NB4 (cell line): ENCODE results near the gene IRF9.

Experiments
- DNase-seq: peaks from one replicate; pipeline ENCODE4 v3.0.0; 2010; ENCODE audit warnings: low read depth
- H3K4me3 ChIP-seq: one replicate; pipeline ENCODE4 v1.5.1; 2011; ENCODE audit warnings: mild to moderate bottlenecking, low read depth, low read length, moderate library complexity
- CTCF ChIP-seq: IDR thresholded peaks from one replicate; pipeline ENCODE4 v1.5.1; 2012; ENCODE audit warnings: low read depth, low read length
- MAX ChIP-seq: IDR thresholded peaks from 2 replicates; pipeline ENCODE4 v1.6.1; 2011; ENCODE audit warnings: low read depth, low read length
- MYC ChIP-seq: IDR thresholded peaks from 2 replicates; pipeline ENCODE4 v1.6.1; 2011; ENCODE audit warnings: low read depth, low read length
- POLR2A ChIP-seq: IDR thresholded peaks from 2 replicates; pipeline ENCODE4 v1.6.1; 2011; ENCODE audit warnings: mild to moderate bottlenecking; ENCODE audit not compliant: insufficient read length; ENCODE audit errors: extremely low read depth

The IRF9 gene

GRCh38 chr14:24190416-24190815 lies 29.4 kb downstream of the IRF9 start:
- H3K4me3 ChIP-seq = no peak overlapping the region

GRCh38 chr14:24192933-24193332 lies 31.9 kb downstream of the IRF9 start:
- no peak for DNase-seq
- TF ChIP-seq MYC = no peak
- TF ChIP-seq POLR2A = no peak
- no peak for TF ChIP-seq MAX
- no peak for TF ChIP-seq CTCF
- no peak overlapping the region for H3K4me3 ChIP-seq

More at GRCh38 chr14:24190416-24190815, 29.4 kb downstream of the IRF9 start:
- no peak for DNase-seq
- TF ChIP-seq MYC = no peak
- no peak for TF ChIP-seq POLR2A
- TF ChIP-seq MAX = no peak
- TF ChIP-seq CTCF = no peak

- DNase-seq = no peak
- no peak for TF ChIP-seq POLR2A
Observed at GRCh38 chr14:24194186-24194872, 33.3 kb downstream of the IRF9 start.

GRCh38 chr14:24194873-24195185 lies 33.8 kb downstream of the IRF9 start:
- DNase-seq = no peak
- no peak for TF ChIP-seq CTCF
- TF ChIP-seq POLR2A = no peak
- TF ChIP-seq MYC = no peak
- no peak for TF ChIP-seq MAX
- peak overlapping the region; percentile 89 for H3K4me3 ChIP-seq

More at GRCh38 chr14:24194186-24194872, 33.3 kb downstream of the IRF9 start:
- H3K4me3 ChIP-seq = peak overlapping the region; percentile 89

- DNase-seq = peak; percentile 96
- TF ChIP-seq POLR2A (peak; percentile 66), MYC (peak; percentile 61), CTCF (no peak), MAX (peak; percentile 15)
Observed at GRCh38 chr14:24195186-24196070, 34.4 kb downstream of the IRF9 start, which contains the start of gene TM9SF1. Gene TM9SF1 (minus strand): TSS chr14:24195441. CDS start chr14:24195019, 422 bp downstream.

More at GRCh38 chr14:24195186-24196070, 34.4 kb downstream of the IRF9 start, which contains the start of gene TM9SF1:
- peak within 1 kb of the TSS; percentile 89 for H3K4me3 ChIP-seq
